GM13977 (cell line): ENCODE data around the gene GSTM5.

Experiments used
- DNase-seq: peaks from one replicate; pipeline ENCODE4 v3.0.0; 2012; ENCODE audit warnings: low spot score
- in situ Hi-C: fragments of 300-500 bp; cut with MboI; formaldehyde crosslinking; loops from one replicate; pipeline ENCODE4 v1.12.0; 2022; ENCODE audit warnings: low sequenced_read_pairs, low pct_unique_long_range_greater_than_20kb, mixed read lengths, inconsistent platforms; ENCODE audit not compliant: unreplicated experiment
- TF ChIP-seq, protein P1 (sequence below): IDR thresholded peaks from 2 replicates; pipeline ENCODE4 v1.5.1; 2012; ENCODE audit warnings: mild to moderate bottlenecking, control low read depth; ENCODE audit not compliant: insufficient read depth; ENCODE audit errors: extremely low read depth, missing control alignments

Gene GSTM5

DNA sequence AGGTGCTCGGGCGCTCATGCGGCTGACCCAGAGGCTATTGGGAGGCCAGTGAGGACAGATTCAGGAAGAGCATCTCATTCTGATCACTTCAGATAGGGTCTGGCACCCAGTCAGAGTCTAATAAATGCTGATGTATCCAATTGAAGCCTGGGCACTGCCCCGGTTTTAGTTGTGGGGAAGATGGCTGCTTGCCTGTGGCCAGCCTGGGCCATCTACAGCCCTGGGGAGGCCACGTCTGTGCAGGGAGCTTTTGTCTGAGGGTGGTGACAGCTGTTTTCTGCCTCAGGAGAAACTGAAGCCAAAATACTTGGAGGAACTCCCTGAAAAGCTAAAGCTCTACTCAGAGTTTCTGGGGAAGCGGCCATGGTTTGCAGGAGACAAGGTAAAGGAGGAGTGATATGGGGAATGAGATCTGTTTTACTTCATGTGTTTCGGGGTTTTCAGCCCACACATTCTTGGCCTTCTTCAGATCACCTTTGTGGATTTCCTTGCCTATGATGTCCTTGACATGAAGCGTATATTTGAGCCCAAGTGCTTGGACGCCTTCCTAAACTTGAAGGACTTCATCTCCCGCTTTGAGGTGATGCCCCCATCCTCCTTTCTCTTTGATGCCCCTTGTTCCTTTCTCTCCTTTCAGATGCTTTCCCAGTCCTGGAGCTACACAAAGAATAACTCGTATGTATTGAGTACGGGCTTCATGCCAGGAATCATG, 2.8 kb downstream of the GSTM5 start:
- TF ChIP-seq, protein P1, sequence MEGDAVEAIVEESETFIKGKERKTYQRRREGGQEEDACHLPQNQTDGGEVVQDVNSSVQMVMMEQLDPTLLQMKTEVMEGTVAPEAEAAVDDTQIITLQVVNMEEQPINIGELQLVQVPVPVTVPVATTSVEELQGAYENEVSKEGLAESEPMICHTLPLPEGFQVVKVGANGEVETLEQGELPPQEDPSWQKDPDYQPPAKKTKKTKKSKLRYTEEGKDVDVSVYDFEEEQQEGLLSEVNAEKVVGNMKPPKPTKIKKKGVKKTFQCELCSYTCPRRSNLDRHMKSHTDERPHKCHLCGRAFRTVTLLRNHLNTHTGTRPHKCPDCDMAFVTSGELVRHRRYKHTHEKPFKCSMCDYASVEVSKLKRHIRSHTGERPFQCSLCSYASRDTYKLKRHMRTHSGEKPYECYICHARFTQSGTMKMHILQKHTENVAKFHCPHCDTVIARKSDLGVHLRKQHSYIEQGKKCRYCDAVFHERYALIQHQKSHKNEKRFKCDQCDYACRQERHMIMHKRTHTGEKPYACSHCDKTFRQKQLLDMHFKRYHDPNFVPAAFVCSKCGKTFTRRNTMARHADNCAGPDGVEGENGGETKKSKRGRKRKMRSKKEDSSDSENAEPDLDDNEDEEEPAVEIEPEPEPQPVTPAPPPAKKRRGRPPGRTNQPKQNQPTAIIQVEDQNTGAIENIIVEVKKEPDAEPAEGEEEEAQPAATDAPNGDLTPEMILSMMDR = no peak
- in situ Hi-C loops = no loop called here
- peak; percentile 4 for DNase-seq

DNA sequence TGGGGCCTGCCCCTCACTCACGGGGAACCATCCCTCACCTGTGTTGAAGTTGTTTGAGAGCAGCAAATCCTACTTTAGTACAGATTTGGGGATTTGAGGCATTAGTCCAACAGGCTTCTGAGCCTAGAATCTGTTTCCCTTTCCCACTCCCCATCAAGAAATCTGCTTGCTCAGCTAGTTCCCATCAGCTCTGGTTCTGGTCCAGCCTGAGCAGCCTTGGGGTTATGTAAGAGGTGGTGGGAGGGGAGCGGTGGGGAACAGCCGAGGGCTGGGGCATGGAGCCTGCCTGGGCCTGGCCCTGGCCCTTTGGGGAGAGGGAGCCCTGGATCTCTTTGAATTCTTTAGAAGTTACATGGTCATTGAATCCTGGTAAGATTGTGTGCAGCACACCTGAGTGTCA, 4.1 kb downstream of the GSTM5 start:
- DNase-seq = peak; percentile 1
- in situ Hi-C loops = no loop called here
- TF ChIP-seq, protein P1 = no peak

DNA sequence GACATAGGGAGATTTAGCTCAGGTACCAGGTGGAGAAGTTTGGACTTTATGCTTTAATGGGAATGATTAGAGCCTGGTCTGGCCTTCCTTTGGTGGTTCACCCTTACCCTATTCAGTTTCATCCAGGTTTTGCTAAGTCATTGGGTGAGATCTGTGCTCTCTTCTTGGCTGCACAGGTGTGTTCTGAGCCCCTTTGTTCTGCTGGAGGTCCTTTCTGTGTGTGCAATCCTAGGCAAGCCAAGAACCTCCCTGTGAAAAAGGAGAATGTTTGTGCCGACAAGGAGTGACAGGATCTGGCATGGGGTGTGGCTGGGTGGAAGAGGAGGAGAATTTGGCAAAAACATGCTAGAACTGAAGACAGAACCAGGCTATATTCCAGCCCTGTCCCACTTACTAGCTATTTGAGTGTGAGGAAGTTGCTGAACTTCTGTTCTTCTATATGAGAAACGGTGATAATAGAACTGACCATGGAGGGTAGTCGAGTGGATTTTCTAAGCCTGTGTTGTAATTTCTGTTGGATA, 4.6 kb downstream of the GSTM5 start:
- in situ Hi-C loops = no loop called here
- TF ChIP-seq, protein P1 = no peak
- DNase-seq = peak; percentile 6

DNA sequence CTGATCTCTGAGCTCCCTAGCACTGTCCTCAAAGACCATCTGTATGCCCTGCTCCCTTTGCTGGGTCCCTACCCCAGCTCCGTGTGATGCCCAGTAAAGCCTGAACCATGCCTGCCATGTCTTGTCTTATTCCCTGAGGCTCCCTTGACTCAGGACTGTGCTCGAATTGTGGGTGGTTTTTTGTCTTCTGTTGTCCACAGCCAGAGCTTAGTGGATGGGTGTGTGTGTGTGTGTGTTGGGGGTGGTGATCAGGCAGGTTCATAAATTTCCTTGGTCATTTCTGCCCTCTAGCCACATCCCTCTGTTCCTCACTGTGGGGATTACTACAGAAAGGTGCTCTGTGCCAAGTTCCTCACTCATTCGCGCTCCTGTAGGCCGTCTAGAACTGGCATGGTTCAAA, 5.7 kb downstream of the GSTM5 start:
- TF ChIP-seq, protein P1 = no peak
- in situ Hi-C loops = no loop called here
- DNase-seq = no peak

DNA sequence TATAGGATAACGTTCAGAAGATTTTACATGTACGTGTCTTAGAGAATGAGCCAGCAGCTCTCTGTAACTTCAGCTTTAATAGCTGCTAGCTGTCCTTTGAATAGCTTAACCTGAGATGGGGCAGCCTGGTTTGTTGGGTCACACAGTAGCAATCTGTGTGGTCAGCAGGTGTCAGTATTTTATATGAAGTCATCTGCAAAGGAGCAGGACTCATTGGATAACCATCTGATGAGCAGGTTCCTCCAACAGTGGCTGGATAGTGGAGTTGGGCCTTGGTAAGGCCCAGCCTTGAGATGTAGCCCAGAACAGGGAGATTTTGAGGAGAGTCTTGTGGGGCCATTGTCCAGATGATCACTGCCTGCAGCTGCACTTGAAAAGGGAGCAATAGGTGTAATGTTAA, 6.4 kb downstream of the GSTM5 start:
- TF ChIP-seq, protein P1 = no peak
- DNase-seq = no peak
- in situ Hi-C loops = no loop called here

DNA sequence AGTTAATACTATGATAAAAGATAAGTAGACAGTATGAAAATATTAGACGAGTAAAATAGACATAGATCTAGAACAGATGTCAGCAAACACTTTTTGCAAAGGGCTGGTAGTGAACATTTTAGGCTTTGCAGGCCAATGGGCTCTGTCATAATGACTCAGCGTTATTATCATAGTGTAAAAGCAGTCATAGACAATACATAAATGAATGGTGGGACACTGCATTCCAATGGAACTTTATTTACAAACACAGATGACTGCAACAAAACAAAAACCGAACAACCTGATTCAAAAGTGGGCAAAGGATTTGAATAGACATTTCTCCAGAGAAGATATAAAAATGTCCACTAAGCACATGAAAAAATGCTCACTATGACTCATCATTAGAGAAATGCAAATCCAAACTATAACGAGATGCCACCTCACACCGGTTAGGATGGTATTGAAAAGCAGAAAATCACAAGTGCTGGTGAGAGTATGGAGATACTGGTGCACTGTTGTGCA, 7.3 kb downstream of the GSTM5 start:
- in situ Hi-C loops = no loop called here
- TF ChIP-seq, protein P1 = no peak
- DNase-seq = no peak

DNA sequence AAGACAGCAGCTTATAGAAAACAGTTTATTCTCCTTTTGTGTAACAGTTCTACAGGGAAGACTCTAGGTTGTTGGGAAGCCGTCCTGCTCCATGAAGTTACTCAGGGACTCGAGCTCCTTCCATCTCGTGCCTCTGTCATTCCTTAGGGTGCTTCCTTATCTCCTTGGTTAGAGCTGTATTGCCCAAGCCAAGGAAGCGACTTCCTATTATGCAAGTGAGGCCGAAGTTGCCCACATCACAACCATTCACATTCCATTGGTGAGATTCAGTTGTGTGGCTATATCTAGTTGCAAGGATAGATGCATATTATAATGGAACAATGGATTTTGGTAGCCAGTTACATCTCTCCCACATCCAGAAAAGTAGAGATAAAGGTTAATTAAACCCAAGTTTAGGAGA, 9.0 kb downstream of the GSTM5 start:
- in situ Hi-C loops = no loop called here
- DNase-seq = no peak
- TF ChIP-seq, protein P1 = no peak
